Naive B cell (primary cell): ENCODE data around the gene RP9. TPM values are rescaled to one million over a fixed set of nuclear protein-coding genes. Genes with fewer than 3 reads are reported as not detected.

Experiments used
- ATAC-seq, 2 donors: fragments of 150-1000 bp; cut with Tn5 transposase; 2 replicates each; pipeline ENCODE4 v1.10.0; 2021; ENCODE audit warnings: low read depth in 2 of 2, mild to moderate bottlenecking in 2 of 2, moderate library complexity in 2 of 2
- DNase-seq: peaks from one replicate; pipeline ENCODE4 v3.0.0; 2022
- H3K27ac Mint-ChIP-seq, 6 donors: one replicate each; pipeline ENCODE4 v1.8.0; 2020 to 2022; ENCODE audit warnings: mild to moderate bottlenecking in 6 of 6, mixed read lengths in 6 of 6, moderate library complexity in 5 of 6, inconsistent platforms in 2 of 6
- H3K27me3 Mint-ChIP-seq, 3 donors: one replicate each; pipeline ENCODE4 v1.8.0; 2021 to 2022; ENCODE audit warnings: mixed read lengths in 3 of 3, mild to moderate bottlenecking in 1 of 3
- H3K36me3 Mint-ChIP-seq, 2 donors: one replicate each; pipeline ENCODE4 v1.8.0; 2020 to 2022; ENCODE audit warnings: mixed read lengths in 2 of 2, inconsistent platforms in 1 of 2, mild to moderate bottlenecking in 1 of 2
- H3K4me1 Mint-ChIP-seq, 3 donors: one replicate each; pipeline ENCODE4 v1.8.0; 2020 to 2022; ENCODE audit warnings: mixed read lengths in 3 of 3, inconsistent platforms in 1 of 3, mild to moderate bottlenecking in 1 of 3, moderate library complexity in 1 of 3
- H3K4me3 Mint-ChIP-seq, 8 donors: one replicate each; pipeline ENCODE4 v1.8.0; 2020 to 2022; ENCODE audit warnings: mild to moderate bottlenecking in 8 of 8, mixed read lengths in 8 of 8, moderate library complexity in 8 of 8, inconsistent platforms in 2 of 8
- H3K9me3 Mint-ChIP-seq, 7 donors: one replicate each; pipeline ENCODE4 v1.8.0; 2020 to 2022; ENCODE audit warnings: mixed read lengths in 7 of 7, mild to moderate bottlenecking in 5 of 7, inconsistent platforms in 2 of 7, moderate library complexity in 1 of 7
- polyA plus RNA-seq, 6 donors: library from polyadenylated mRNA; unstranded; fragments of 300-500 nt; fragmentation: Illumina TruSeq; gene quantifications; one replicate each; pipeline ENCODE4 v1.2.3, GENCODE V29; 2021; ENCODE audit warnings: low read depth in 6 of 6

Gene RP9
- polyA plus RNA-seq, 6 donors from 2014 or later = 69.2 to 117 (median 82.4) TPM

- DNase-seq (no peak), ATAC-seq (no peak)
- H3K9me3 Mint-ChIP-seq = peaks cover 0 to 46% (median 25%) of the 10 kb centered on the region in 7 donors
- H3K4me1 Mint-ChIP-seq = peaks cover 4 to 15% (median 6%) of the 10 kb centered on the region in 3 donors
- no peak overlapping the region for H3K27ac Mint-ChIP-seq
- no peak overlapping the region for H3K4me3 Mint-ChIP-seq
- peaks cover 11 to 23% (median 22%) of the 10 kb centered on the region in 3 donors for H3K27me3 Mint-ChIP-seq
- H3K36me3 Mint-ChIP-seq = peaks cover 0 to 14% of the 10 kb centered on the region in 2 donors
Observed at GRCh38 chr7:33072471-33072870, 36.7 kb downstream of the RP9 start.

GRCh38 chr7:33070831-33071230, 38.4 kb downstream of the RP9 start:
- ATAC-seq = no peak
- no peak for DNase-seq
- Mint-ChIP-seq H3K4me1 (no peaks in the 10 kb centered on the region), H3K4me3 (no peak overlapping the region), H3K36me3 (peaks cover 5 to 22% of the 10 kb centered on the region in 2 donors), H3K27ac (no peak overlapping the region), H3K9me3 (peaks cover 0 to 55% (median 35%) of the 10 kb centered on the region in 7 donors), H3K27me3 (peaks cover 11 to 23% (median 22%) of the 10 kb centered on the region in 3 donors)

GRCh38 chr7:33070277-33070676, 38.9 kb downstream of the RP9 start:
- ATAC-seq (no peak), DNase-seq (no peak)
- Mint-ChIP-seq H3K27me3 (peaks cover 11 to 23% (median 22%) of the 10 kb centered on the region in 3 donors), H3K27ac (no peak overlapping the region), H3K4me3 (no peak overlapping the region), H3K9me3 (peaks cover 0 to 58% (median 37%) of the 10 kb centered on the region in 7 donors), H3K36me3 (peaks cover 5 to 23% of the 10 kb centered on the region in 2 donors), H3K4me1 (no peaks in the 10 kb centered on the region)

GRCh38 chr7:33067921-33068320, 41.3 kb downstream of the RP9 start:
- Mint-ChIP-seq H3K4me3 (peak overlapping the region in 1 of 8 donors; percentile 24), H3K9me3 (peaks cover 0 to 58% (median 37%) of the 10 kb centered on the region in 7 donors), H3K36me3 (peaks cover 5 to 23% of the 10 kb centered on the region in 2 donors), H3K27me3 (peaks cover 7 to 18% (median 13%) of the 10 kb centered on the region in 3 donors), H3K4me1 (peaks cover 4 to 11% (median 6%) of the 10 kb centered on the region in 3 donors), H3K27ac (no peak overlapping the region)
- no peak for DNase-seq
- ATAC-seq = no peak

- Mint-ChIP-seq H3K4me1 (peaks cover 4 to 12% (median 9%) of the 10 kb centered on the region in 3 donors), H3K27me3 (peaks cover 0 to 6% (median 1%) of the 10 kb centered on the region in 3 donors), H3K36me3 (peaks cover 5 to 18% of the 10 kb centered on the region in 2 donors), H3K27ac (no peak overlapping the region), H3K4me3 (peak overlapping the region in 1 of 8 donors; percentile 68), H3K9me3 (peaks cover 0 to 49% (median 36%) of the 10 kb centered on the region in 7 donors)
- no peak for DNase-seq
- no peak for ATAC-seq
Observed at GRCh38 chr7:33066771-33067170, 42.4 kb downstream of the RP9 start.

- Mint-ChIP-seq H3K27me3 (no peaks in the 10 kb centered on the region), H3K4me1 (peaks cover 4 to 16% (median 12%) of the 10 kb centered on the region in 3 donors), H3K27ac (no peak overlapping the region), H3K4me3 (peak overlapping the region in 1 of 8 donors; percentile 68), H3K36me3 (peaks cover 5 to 10% of the 10 kb centered on the region in 2 donors), H3K9me3 (peaks cover 0 to 41% (median 29%) of the 10 kb centered on the region in 7 donors)
- DNase-seq (no peak), ATAC-seq (no peak)
Observed at GRCh38 chr7:33065981-33066380, 43.2 kb downstream of the RP9 start.

GRCh38 chr7:33062782-33063443, 46.3 kb downstream of the RP9 start:
- DNase-seq (peak; percentile 94), ATAC-seq (peak; percentile 85 to 88)
- H3K27ac Mint-ChIP-seq = peak overlapping the region; percentile 86 to 97 (median 96)
- peaks cover 0 to 15% (median 12%) of the 10 kb centered on the region in 7 donors for H3K9me3 Mint-ChIP-seq
- no peaks in the 10 kb centered on the region for H3K27me3 Mint-ChIP-seq
- H3K36me3 Mint-ChIP-seq = peaks cover 9 to 12% of the 10 kb centered on the region in 2 donors
- peaks cover 23 to 43% (median 41%) of the 10 kb centered on the region in 3 donors for H3K4me1 Mint-ChIP-seq
- H3K4me3 Mint-ChIP-seq = peak overlapping the region; percentile 86 to 98 (median 96)

GRCh38 chr7:33062023-33062781, 47.0 kb downstream of the RP9 start, which contains the start of gene NT5C3A:
NT5C3A (minus strand) TSS chr7:33062776; CDS start chr7:33062705, 71 bp downstream.
- DNase-seq (no peak), ATAC-seq (peak in 1 of 2 donors; percentile 58)
- peaks cover 28 to 50% (median 46%) of the 10 kb centered on the region in 3 donors for H3K4me1 Mint-ChIP-seq

GRCh38 chr7:33061282-33061937, 47.8 kb downstream of the RP9 start:
- peaks cover 7 to 14% of the 10 kb centered on the region in 2 donors for H3K36me3 Mint-ChIP-seq
- peaks cover 28 to 53% (median 51%) of the 10 kb centered on the region in 3 donors for H3K4me1 Mint-ChIP-seq
- peak overlapping the region; percentile 86 to 98 (median 96) for H3K4me3 Mint-ChIP-seq
- H3K27me3 Mint-ChIP-seq = no peaks in the 10 kb centered on the region
- DNase-seq (no peak), ATAC-seq (no peak)
- H3K9me3 Mint-ChIP-seq = peaks cover 0 to 10% (median 9%) of the 10 kb centered on the region in 7 donors
- H3K27ac Mint-ChIP-seq = peak overlapping the region; percentile 84 to 96 (median 90)

More at GRCh38 chr7:33062023-33062781, 47.0 kb downstream of the RP9 start, which contains the start of gene NT5C3A:
- Mint-ChIP-seq H3K27me3 (no peaks in the 10 kb centered on the region), H3K9me3 (peaks cover 0 to 15% (median 11%) of the 10 kb centered on the region in 7 donors), H3K27ac (peak within 1 kb of the TSS; percentile 87 to 97 (median 96)), H3K4me3 (peak within 1 kb of the TSS; percentile 86 to 98 (median 96)), H3K36me3 (peaks cover 9 to 16% of the 10 kb centered on the region in 2 donors)

GRCh38 chr7:33059635-33060034, 49.6 kb downstream of the RP9 start:
- Mint-ChIP-seq H3K27ac (peak overlapping the region in 2 of 6 donors; percentile 64 to 69), H3K4me3 (peak overlapping the region in 5 of 8 donors; percentile 10 to 98 (median 47)), H3K9me3 (peaks cover 0 to 4% (median 0%) of the 10 kb centered on the region in 7 donors), H3K4me1 (peaks cover 35 to 68% (median 63%) of the 10 kb centered on the region in 3 donors), H3K36me3 (peaks cover 0 to 14% of the 10 kb centered on the region in 2 donors), H3K27me3 (no peaks in the 10 kb centered on the region)
- ATAC-seq = no peak
- no peak for DNase-seq

GRCh38 chr7:33055158-33055557, 54.0 kb downstream of the RP9 start:
- H3K27me3 Mint-ChIP-seq = no peaks in the 10 kb centered on the region
- H3K4me3 Mint-ChIP-seq = peak overlapping the region in 1 of 8 donors; percentile 12
- peaks cover 0 to 14% of the 10 kb centered on the region in 2 donors for H3K36me3 Mint-ChIP-seq
- peak overlapping the region in 5 of 6 donors; percentile 21 to 76 (median 69) for H3K27ac Mint-ChIP-seq
- DNase-seq = no peak
- peaks cover 0 to 2% (median 0%) of the 10 kb centered on the region in 7 donors for H3K9me3 Mint-ChIP-seq
- no peak for ATAC-seq
- H3K4me1 Mint-ChIP-seq = peaks cover 47 to 85% (median 75%) of the 10 kb centered on the region in 3 donors

- Mint-ChIP-seq H3K9me3 (peaks cover 0 to 2% (median 0%) of the 10 kb centered on the region in 7 donors), H3K4me1 (peaks cover 45 to 83% (median 69%) of the 10 kb centered on the region in 3 donors), H3K27me3 (no peaks in the 10 kb centered on the region), H3K27ac (peak overlapping the region; percentile 32 to 87 (median 64)), H3K36me3 (peaks cover 0 to 14% of the 10 kb centered on the region in 2 donors), H3K4me3 (peak overlapping the region in 1 of 8 donors; percentile 25)
- ATAC-seq = peak; percentile 27 to 29
- DNase-seq = no peak
Observed at GRCh38 chr7:33054261-33054964, 54.8 kb downstream of the RP9 start.
